ENCODE results near the gene ZNF737.
"Not testable (repeated sequence)": the region's sequence is repeated elsewhere in the genome, so short reads cannot be mapped to it uniquely, and the experiment has no call there.

Gene ZNF737

GRCh38 chr19:20565321-20566018 is at the start of gene ZNF737:
ZNF737 (minus strand) TSS chr19:20565781; CDS start chr19:20565640, 141 bp downstream.
- peak; percentile 97 for DNase-seq

- not testable (repeated sequence) for DNase-seq
Observed at GRCh38 chr19:20614971-20615370, 49.4 kb upstream of the ZNF737 start.

GRCh38 chr19:20612711-20613316 is 47.2 kb upstream of the ZNF737 start:
- DNase-seq = no peak

GRCh38 chr19:20611866-20612265 is 46.3 kb upstream of the ZNF737 start:
- no peak for DNase-seq

- DNase-seq = no peak
Observed at GRCh38 chr19:20607943-20608342, 42.4 kb upstream of the ZNF737 start.

- no peak for DNase-seq
Observed at GRCh38 chr19:20558571-20558970, 7.0 kb downstream of the ZNF737 start.

- DNase-seq = no peak
Observed at GRCh38 chr19:20558011-20558410, 7.6 kb downstream of the ZNF737 start.

GRCh38 chr19:20544667-20545333 is 20.8 kb downstream of the ZNF737 start:
- not testable (repeated sequence) for DNase-seq

- DNase-seq = not testable (repeated sequence)
Observed at GRCh38 chr19:20530303-20530702, 35.3 kb downstream of the ZNF737 start.

- no peak for DNase-seq
Observed at GRCh38 chr19:20513189-20513904, 52.2 kb downstream of the ZNF737 start.

- DNase-seq = no peak
Observed at GRCh38 chr19:20503476-20503875, 62.1 kb downstream of the ZNF737 start.

All from MV-4-11 (cell line).